HepG2 (cell line): ENCODE results near the gene ITGA7. TPM values are rescaled to one million over a fixed set of nuclear protein-coding genes. Genes with fewer than 3 reads are reported as not detected.

Experiments used
- AFF4 ChIP-seq: sonication (generic); formaldehyde crosslinking; IDR thresholded peaks from 2 replicates; pipeline ENCODE4 v1.4.0; 2020; ENCODE audit warnings: missing genetic modification reagents
- GRHL1 ChIP-seq: sonication (generic); formaldehyde crosslinking; conservative IDR thresholded peaks from 2 replicates; pipeline ENCODE4 v1.8.0; 2022; ENCODE audit warnings: missing genetic modification reagents
- MAFK ChIP-seq, 2 experiments: IDR thresholded peaks in 1 of 2; conservative IDR thresholded peaks in 1 of 2; 2 replicates each; pipeline ENCODE4 v1.6.1; 2011; ENCODE audit warnings: improper control_type of control experiment in 2 of 2, low read length in 2 of 2
- MEF2D ChIP-seq: sonication (generic); formaldehyde crosslinking; IDR thresholded peaks from 2 replicates; pipeline ENCODE4 v1.5.1; 2020; ENCODE audit warnings: mild to moderate bottlenecking, missing genetic modification reagents
- POLR2AphosphoS2 ChIP-seq: IDR thresholded peaks from 2 replicates; pipeline ENCODE4 v1.6.1; 2011; ENCODE audit warnings: low read depth, low read length, improper control_type of control experiment
- RBAK ChIP-seq: sonication (generic); formaldehyde crosslinking; IDR thresholded peaks from 2 replicates; pipeline ENCODE4 v1.5.1; 2020; ENCODE audit warnings: mild to moderate bottlenecking, missing genetic modification reagents
- SIX1 ChIP-seq: sonication (generic); formaldehyde crosslinking; IDR thresholded peaks from 2 replicates; pipeline ENCODE4 v1.4.0; 2020; ENCODE audit warnings: missing genetic modification reagents, borderline replicate concordance
- SNAPC4 ChIP-seq: sonication (generic); formaldehyde crosslinking; IDR thresholded peaks from 2 replicates; pipeline ENCODE4 v1.4.0; 2020; ENCODE audit warnings: mild to moderate bottlenecking, missing genetic modification reagents
- TFDP2 ChIP-seq: sonication (generic); formaldehyde crosslinking; IDR thresholded peaks from 2 replicates; pipeline ENCODE4 v1.4.0; 2020; ENCODE audit warnings: missing genetic modification reagents
- ZEB1 ChIP-seq: IDR thresholded peaks from 2 replicates; pipeline ENCODE4 v1.6.1; 2012; ENCODE audit warnings: mild to moderate bottlenecking, low read depth, inconsistent platforms; ENCODE audit not compliant: insufficient replicate concordance
- ZNF562 ChIP-seq: sonication (generic); formaldehyde crosslinking; IDR thresholded peaks from 2 replicates; pipeline ENCODE4 v1.8.0; 2022; ENCODE audit warnings: missing genetic modification reagents, borderline replicate concordance
- ZNF564 ChIP-seq: sonication (generic); formaldehyde crosslinking; IDR thresholded peaks from 2 replicates; pipeline ENCODE4 v1.8.1; 2023; ENCODE audit warnings: mild to moderate bottlenecking, missing genetic modification reagents
- ZNF652 ChIP-seq: IDR thresholded peaks from 2 replicates; pipeline ENCODE4 v1.6.1; 2016; ENCODE audit warnings: low read depth, borderline replicate concordance
- ZNF841 ChIP-seq: sonication (generic); formaldehyde crosslinking; IDR thresholded peaks from 2 replicates; pipeline ENCODE4 v1.8.1; 2023; ENCODE audit warnings: missing genetic modification reagents, borderline replicate concordance
- ZSCAN21 ChIP-seq: sonication (generic); formaldehyde crosslinking; IDR thresholded peaks from 2 replicates; pipeline ENCODE4 v1.8.0; 2022; ENCODE audit warnings: mild to moderate bottlenecking, missing genetic modification reagents, moderate library complexity, borderline replicate concordance
- polyA plus RNA-seq, 8 experiments: library from polyadenylated mRNA; depleted of rRNA in 3 of 8; stranded (reverse) in 7 of 8; unstranded in 1 of 8; fragments of >200 nt; fragmentation: Illumina TruSeq in 4 of 8; extraction: Trizol in 4 of 8; gene quantifications; 2 replicates each; pipeline versions ENCODE4 v1.2.1 to v1.2.3, GENCODE V29; 2011 to 2016; ENCODE audit warnings: low read depth in 4 of 8, missing spikeins in 1 of 8, mixed read lengths in 1 of 8; ENCODE audit not compliant: insufficient read depth in 1 of 8
- total RNA-seq, 5 experiments: library from RNA; depleted of rRNA; stranded (reverse); fragments of >200 nt; fragmentation: Illumina TruSeq; extraction: Trizol; gene quantifications; 2 replicates each; pipeline ENCODE4 v1.2.3, GENCODE V29; 2016; ENCODE audit warnings: low read depth in 1 of 5

Gene ITGA7
- total and polyA plus RNA-seq, 2 of the 13 experiments (the other 11 are each of a cell fraction or from before 2014, with no cell fraction given), result 0.65 to 0.75 TPM

- TF ChIP-seq ZNF841 (CRISPR knock-in tag), result no peak
- TF ChIP-seq AFF4, result no peak
- no peak for TF ChIP-seq POLR2AphosphoS2
- TF ChIP-seq GRHL1 (CRISPR knock-in tag), result no peak
- TF ChIP-seq ZNF652 (CRISPR knock-in tag), result peak; percentile 23; the same call in 1 of the 2 replicates
- TF ChIP-seq ZSCAN21 (CRISPR knock-in tag), result peak; percentile 71
- peak; percentile 55; the same call in 1 of the 2 replicates for TF ChIP-seq TFDP2 (CRISPR knock-in tag)
- no peak for TF ChIP-seq ZEB1
- peak; percentile 66; the same call in 1 of the 2 replicates for TF ChIP-seq MEF2D (CRISPR knock-in tag)
- TF ChIP-seq ZNF564 (CRISPR knock-in tag), result no peak
- TF ChIP-seq MAFK (conservative IDR thresholded peaks at IDR 0.05 in 1 of 2, IDR thresholded peaks at IDR 0.05 in 1 of 2; ENCODE audit: low read length in 2 of 2), result no peak
- TF ChIP-seq ZNF562, result no peak
- no peak for TF ChIP-seq SIX1
- TF ChIP-seq RBAK (CRISPR knock-in tag), result no peak
- TF ChIP-seq SNAPC4 (CRISPR knock-in tag), result no peak
These were observed 26.3 kb downstream of the ITGA7 start (continued) for GRCh38 chr12:55681142-55682077.
